ENCODE measurements around the gene HOXA10.

HOXA10 gene

GRCh38 chr7:27148756-27149641 is 25.1 kb downstream of the HOXA10 start:
- H3K4me3 ChIP-seq (ENCODE audit: control insufficient read depth, low read depth, low read length), result no peak overlapping the region
- no peak for TF ChIP-seq CTCF (IDR thresholded peaks at IDR 0.05; ENCODE audit: control insufficient read depth, insufficient read depth, low read depth, low read length, missing control alignments)
- no peak for DNase-seq (ENCODE audit: low read depth)

- no peak for DNase-seq (ENCODE audit: low read depth)
- TF ChIP-seq CTCF (IDR thresholded peaks at IDR 0.05; ENCODE audit: control insufficient read depth, insufficient read depth, low read depth, low read length, missing control alignments), result no peak
- H3K4me3 ChIP-seq (ENCODE audit: control insufficient read depth, low read depth, low read length), result no peak overlapping the region
Observed at GRCh38 chr7:27148031-27148755, 25.9 kb downstream of the HOXA10 start.

- TF ChIP-seq CTCF (IDR thresholded peaks at IDR 0.05; ENCODE audit: control insufficient read depth, insufficient read depth, low read depth, low read length, missing control alignments), result no peak
- no peak within 1 kb of the TSS for H3K4me3 ChIP-seq (ENCODE audit: control insufficient read depth, low read depth, low read length)
- DNase-seq (ENCODE audit: low read depth), result no peak
Observed at GRCh38 chr7:27147199-27148030, 26.7 kb downstream of the HOXA10 start, which contains the start of gene HOXA6. HOXA6 (minus strand) TSS chr7:27147774; CDS start chr7:27147749, 25 bp downstream.

- TF ChIP-seq CTCF (IDR thresholded peaks at IDR 0.05; ENCODE audit: control insufficient read depth, insufficient read depth, low read depth, low read length, missing control alignments), result no peak
- DNase-seq (ENCODE audit: low read depth), result no peak
- no peak overlapping the region for H3K4me3 ChIP-seq (ENCODE audit: control insufficient read depth, low read depth, low read length)
Observed at GRCh38 chr7:27146491-27147198, 27.5 kb downstream of the HOXA10 start.

GRCh38 chr7:27145914-27146412 is 28.2 kb downstream of the HOXA10 start:
- TF ChIP-seq CTCF (IDR thresholded peaks at IDR 0.05; ENCODE audit: control insufficient read depth, insufficient read depth, low read depth, low read length, missing control alignments), result no peak
- H3K4me3 ChIP-seq (ENCODE audit: control insufficient read depth, low read depth, low read length), result no peak overlapping the region
- no peak for DNase-seq (ENCODE audit: low read depth)

Measured in AG09309 (cell line).